ENCODE measurements around the gene ANK3.
"Not testable (repeated sequence)": the region's sequence is repeated elsewhere in the genome, so short reads cannot be mapped to it uniquely, and the experiment has no call there.

Gene ANK3

DNA sequence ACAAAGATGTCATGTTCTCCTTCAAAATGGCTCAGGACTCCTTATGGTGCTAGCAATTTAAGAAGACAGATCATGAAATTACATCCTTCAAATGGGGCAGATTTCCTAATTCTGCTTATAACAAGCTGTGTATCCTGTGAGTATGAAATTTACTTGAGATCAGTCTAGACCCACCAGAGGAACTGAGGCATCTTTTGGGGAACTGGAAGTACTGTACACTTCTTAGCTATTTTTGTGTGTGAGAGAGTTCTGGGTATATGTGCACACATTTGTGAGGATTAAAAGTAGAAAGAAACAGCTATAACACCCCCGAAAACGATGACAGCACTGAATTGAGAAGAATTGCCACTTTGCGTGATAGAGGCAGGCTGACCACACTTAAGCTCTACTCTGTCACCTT, 296.4 kb downstream of the ANK3 start:
- DNase-seq (ENCODE audit: low read depth in 2 of 2), result no peak

DNA sequence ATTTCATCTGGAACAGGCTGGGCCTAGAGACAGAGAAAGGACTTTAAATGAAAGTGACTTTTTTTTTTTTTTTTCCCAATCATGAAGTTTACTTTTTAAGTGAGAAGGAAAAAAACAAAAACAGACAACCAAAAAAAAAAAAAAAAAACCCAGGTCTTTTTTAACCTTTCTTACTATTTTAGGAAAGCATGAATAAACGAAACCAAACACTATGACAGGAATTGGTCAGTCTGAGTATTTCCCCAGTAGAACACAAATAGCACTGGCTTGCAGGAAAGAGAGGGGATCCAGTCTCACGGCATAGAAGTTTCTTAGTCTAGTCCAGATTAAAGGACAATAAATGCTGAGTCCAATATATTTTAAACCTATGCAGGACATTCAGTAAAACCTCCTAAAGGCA, 302.8 kb downstream of the ANK3 start:
- no peak for DNase-seq (ENCODE audit: low read depth in 2 of 2)

DNA sequence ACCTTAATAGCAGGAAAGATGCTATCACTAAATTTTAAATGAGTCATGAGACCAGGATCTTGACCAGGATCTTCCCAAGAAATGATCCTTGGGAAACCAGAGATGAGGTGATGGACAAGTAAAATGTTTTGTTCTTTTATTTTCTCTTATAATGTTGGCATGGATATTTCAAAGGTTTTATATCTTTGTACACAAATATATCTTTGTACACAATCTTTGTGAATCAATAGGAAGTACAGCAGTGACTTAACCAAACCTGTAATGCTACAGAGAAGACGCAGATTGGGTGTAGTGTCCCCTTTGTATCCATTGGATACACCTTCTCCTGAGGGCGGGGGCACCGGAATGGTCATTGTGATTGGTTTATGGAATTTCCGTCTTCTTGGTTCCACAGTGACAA, 303.3 kb downstream of the ANK3 start:
- DNase-seq (ENCODE audit: low read depth in 2 of 2), result no peak

DNA sequence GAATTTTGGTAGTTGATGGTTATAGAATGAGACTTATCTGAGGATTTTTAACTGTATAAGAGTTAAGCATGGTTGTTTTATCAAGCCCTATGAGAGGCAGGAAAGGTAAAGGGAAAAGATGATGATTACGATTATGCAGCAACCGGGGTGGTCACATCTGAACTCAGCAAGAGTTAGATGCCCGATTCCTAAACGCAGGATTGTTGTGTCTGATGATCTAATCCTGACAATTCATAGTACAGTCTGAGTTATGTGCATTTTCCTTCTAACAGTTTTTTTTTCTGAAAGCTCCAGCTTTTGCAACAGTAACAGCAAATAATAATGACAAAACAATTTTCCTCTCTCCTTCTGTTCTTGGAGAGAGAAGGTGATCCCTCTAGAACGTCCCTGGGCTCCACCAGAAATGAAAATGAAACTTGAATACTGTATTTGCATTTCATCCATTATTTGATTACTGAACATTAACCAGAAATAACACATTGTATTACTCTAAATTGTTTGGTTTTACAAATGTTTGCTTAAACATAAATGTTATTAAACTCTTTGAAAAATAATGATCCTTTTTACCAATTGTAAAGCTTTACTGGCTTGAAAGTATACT, 306.8 kb downstream of the ANK3 start:
- no peak for DNase-seq (ENCODE audit: low read depth in 2 of 2)

DNA sequence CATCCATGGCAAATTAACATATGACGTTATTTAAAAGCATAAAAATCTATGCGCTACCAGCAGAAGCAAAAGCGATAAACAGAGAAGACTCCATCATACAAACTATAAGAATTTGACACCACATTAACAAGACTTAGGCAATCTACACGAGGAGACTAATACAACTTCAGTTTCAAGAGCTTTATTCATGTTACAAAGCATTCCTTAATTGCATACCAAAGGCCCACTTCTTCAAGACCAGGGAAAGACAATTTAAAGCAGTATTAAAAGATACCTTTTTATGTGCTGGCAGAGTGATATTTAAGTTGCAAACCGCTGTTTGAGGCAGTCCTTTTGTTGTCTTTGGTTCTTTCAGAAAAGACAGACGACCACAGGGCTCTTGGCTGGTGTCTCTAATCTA, 307.3 kb downstream of the ANK3 start:
- DNase-seq (ENCODE audit: low read depth in 2 of 2), result no peak

DNA sequence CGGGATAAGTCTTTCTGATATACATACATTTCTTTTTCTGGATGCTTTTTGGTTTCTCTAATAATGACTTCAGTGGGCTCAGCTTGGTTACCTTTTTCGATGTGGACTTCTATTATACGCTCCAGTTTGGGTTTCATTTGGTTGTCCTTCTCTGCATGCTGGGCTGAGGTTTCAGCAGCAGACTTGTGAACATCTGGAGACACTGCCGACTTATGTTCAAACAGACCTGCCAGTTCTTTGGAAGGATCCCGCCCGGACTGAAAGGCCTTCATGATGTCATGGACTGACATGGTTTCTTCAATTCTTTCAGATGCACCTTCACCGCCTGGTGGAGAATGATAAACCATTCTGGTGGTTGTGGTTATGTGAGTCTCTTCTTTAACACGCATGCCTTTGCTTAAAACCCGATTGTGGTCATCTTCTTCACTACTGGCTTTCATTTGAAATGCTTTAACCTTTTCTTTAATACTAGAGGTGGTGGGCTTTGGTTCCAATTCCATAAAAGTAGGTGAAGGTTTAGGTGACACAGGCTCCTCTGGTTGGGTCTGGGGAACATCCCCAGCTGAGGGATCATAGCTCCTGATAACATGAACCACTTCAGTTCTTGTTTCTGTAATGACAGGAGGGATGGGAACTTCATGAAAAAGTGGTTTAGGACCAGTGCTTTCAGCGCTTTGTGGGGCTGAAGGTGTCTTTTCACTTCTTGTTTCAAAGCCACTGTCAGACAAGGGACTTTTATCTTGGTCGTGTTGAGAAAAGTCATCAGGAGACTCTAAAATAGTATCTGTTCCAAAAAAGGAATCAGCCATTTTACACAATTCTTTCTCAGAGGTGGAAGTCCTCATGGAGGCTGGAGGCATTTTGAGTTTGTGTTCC, 315.7 kb downstream of the ANK3 start:
- DNase-seq (ENCODE audit: low read depth in 2 of 2), result no peak

- DNase-seq (ENCODE audit: low read depth in 2 of 2), result no peak
Observed at GRCh38 chr10:60073397-60073780, 316.3 kb downstream of the ANK3 start.

- no peak for DNase-seq (ENCODE audit: low read depth in 2 of 2)
Observed at GRCh38 chr10:60069311-60069710, 320.4 kb downstream of the ANK3 start.

DNA sequence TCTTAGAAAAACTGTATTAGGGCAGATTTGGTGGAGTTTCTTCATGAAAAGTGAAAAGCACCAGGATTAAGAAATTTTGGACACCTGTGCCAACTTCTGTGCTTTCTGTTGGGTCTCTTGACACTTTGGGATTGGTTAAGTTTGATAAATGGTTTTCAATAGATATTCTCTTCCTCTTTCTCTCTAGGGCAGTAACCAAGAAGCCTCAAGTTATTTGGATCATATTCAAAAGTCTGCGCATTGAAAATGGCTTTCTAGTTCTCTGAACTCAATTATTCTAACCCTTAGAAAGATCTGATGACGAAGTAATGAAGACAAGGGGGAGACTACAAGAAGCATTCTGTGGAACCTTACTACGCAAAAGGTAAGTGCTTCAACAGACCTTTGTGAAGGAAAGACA, 339.3 kb downstream of the ANK3 start:
- no peak for DNase-seq (ENCODE audit: low read depth in 2 of 2)

GRCh38 chr10:60048091-60048501, 341.6 kb downstream of the ANK3 start:
- DNase-seq (ENCODE audit: low read depth in 2 of 2), result no peak

- DNase-seq (ENCODE audit: low read depth in 2 of 2), result no peak
Observed at GRCh38 chr10:60045571-60045970, 344.1 kb downstream of the ANK3 start.

GRCh38 chr10:60044971-60045370, 344.7 kb downstream of the ANK3 start:
- DNase-seq (ENCODE audit: low read depth in 2 of 2), result no peak

- DNase-seq (ENCODE audit: low read depth in 2 of 2), result no peak
Observed at GRCh38 chr10:60044242-60044641, 345.4 kb downstream of the ANK3 start.

GRCh38 chr10:60043561-60044241, 346.0 kb downstream of the ANK3 start:
- DNase-seq (ENCODE audit: low read depth in 2 of 2), result no peak

- no peak for DNase-seq (ENCODE audit: low read depth in 2 of 2)
Observed at GRCh38 chr10:60042914-60043313, 346.8 kb downstream of the ANK3 start.

GRCh38 chr10:60042262-60042661, 347.4 kb downstream of the ANK3 start:
- DNase-seq (ENCODE audit: low read depth in 2 of 2), result no peak

- DNase-seq (ENCODE audit: low read depth in 2 of 2), result no peak
Observed at GRCh38 chr10:60041489-60042133, 348.1 kb downstream of the ANK3 start.

GRCh38 chr10:60040014-60040662, 349.5 kb downstream of the ANK3 start:
- DNase-seq (ENCODE audit: low read depth in 2 of 2), result no peak

DNA sequence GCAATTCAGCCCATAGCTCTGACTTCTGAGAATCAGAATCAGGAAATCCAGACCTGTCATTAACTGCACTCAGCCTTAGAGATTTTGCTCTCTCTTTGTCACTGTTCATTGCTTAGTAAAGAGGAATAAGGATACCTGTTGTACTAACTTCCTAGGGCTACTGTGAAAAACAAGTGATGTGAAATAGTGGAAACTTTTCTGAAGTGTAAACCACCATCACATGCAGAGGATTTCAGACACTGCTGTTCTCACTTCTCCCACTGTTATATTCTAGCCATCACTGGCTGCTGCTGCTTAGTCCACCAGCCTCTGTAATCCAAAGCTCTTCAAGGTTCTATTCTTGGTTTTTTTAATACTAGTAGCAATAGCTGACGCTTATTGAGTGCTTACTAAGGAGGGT, 353.7 kb downstream of the ANK3 start:
- no peak for DNase-seq (ENCODE audit: low read depth in 2 of 2)

DNA sequence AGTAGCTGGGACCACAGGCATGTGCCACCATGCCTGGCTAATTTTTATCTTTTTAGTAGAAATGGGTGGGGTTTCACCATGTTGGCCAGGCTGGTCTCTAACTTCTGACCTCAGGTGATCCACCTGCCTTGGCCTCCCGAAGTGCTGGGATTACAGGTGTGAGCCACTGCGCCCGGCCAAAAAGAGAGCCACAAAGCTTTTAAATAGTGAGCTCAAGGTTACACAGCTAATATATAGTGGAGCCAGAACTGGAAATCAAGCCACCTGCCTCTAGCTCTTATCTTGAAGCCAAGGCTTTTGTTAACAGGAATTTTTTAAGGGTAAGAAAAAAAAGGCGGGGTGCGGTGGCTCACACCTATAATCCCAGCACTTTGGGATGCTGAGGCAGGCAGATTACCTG, 354.3 kb downstream of the ANK3 start:
- DNase-seq (ENCODE audit: low read depth in 2 of 2), result not testable (repeated sequence)

- peak; percentile 15 to 32 for DNase-seq (ENCODE audit: low read depth in 2 of 2)
Observed at GRCh38 chr10:60032723-60033122, 357.0 kb downstream of the ANK3 start.

- no peak for DNase-seq (ENCODE audit: low read depth in 2 of 2)
Observed at GRCh38 chr10:60031664-60032063, 358.0 kb downstream of the ANK3 start.

Measured in stimulated activated CD4-positive, alpha-beta T cell treated with anti-CD3 and anti-CD28 coated beads, Interleukin-4, amount 100 ng/mL, for 48 hours (primary cell).